Measurements from ENCODE around the gene FHAD1. TPM values are rescaled to one million over a fixed set of nuclear protein-coding genes. Genes with fewer than 3 reads are reported as not detected.

FHAD1 gene
- total RNA-seq, 1 donor from 2014 or later: not detected

- H3K4me1 Mint-ChIP-seq (ENCODE audit: low read depth): no peaks in the 10 kb centered on the region
- H3K27ac Mint-ChIP-seq (ENCODE audit: unreplicated experiment): no peak overlapping the region
- no peaks in the 10 kb centered on the region for H3K9me3 Mint-ChIP-seq (ENCODE audit: low read depth)
- H3K27me3 Mint-ChIP-seq (ENCODE audit: low read depth): peaks cover 9% of the 10 kb centered on the region
- H3K36me3 Mint-ChIP-seq (ENCODE audit: low read depth): no peaks in the 10 kb centered on the region
- no peak overlapping the region for H3K4me3 Mint-ChIP-seq (ENCODE audit: unreplicated experiment)
- DNase-seq (ENCODE audit: low spot score): peak; percentile 79
- TF ChIP-seq CTCF (IDR thresholded peaks at IDR 0.05): no peak
These were observed 193.3 kb downstream of the FHAD1 start for GRCh38 chr1:15440357-15440756.

- no peak for DNase-seq (ENCODE audit: low spot score)
- Mint-ChIP-seq H3K27ac (ENCODE audit: unreplicated experiment) (no peak overlapping the region), H3K9me3 (ENCODE audit: low read depth) (no peaks in the 10 kb centered on the region), H3K4me1 (ENCODE audit: low read depth) (no peaks in the 10 kb centered on the region), H3K36me3 (ENCODE audit: low read depth) (no peaks in the 10 kb centered on the region), H3K4me3 (ENCODE audit: unreplicated experiment) (no peak overlapping the region), H3K27me3 (ENCODE audit: low read depth) (peaks cover 9% of the 10 kb centered on the region)
- TF ChIP-seq CTCF (IDR thresholded peaks at IDR 0.05): no peak
These were observed 194.2 kb downstream of the FHAD1 start for GRCh38 chr1:15441247-15441646.

GRCh38 chr1:15442119-15442518 lies 195.1 kb downstream of the FHAD1 start:
- no peak overlapping the region for H3K4me3 Mint-ChIP-seq (ENCODE audit: unreplicated experiment)
- no peaks in the 10 kb centered on the region for H3K4me1 Mint-ChIP-seq (ENCODE audit: low read depth)
- H3K27ac Mint-ChIP-seq (ENCODE audit: unreplicated experiment): no peak overlapping the region
- H3K36me3 Mint-ChIP-seq (ENCODE audit: low read depth): no peaks in the 10 kb centered on the region
- H3K27me3 Mint-ChIP-seq (ENCODE audit: low read depth): peaks cover 9% of the 10 kb centered on the region
- H3K9me3 Mint-ChIP-seq (ENCODE audit: low read depth): no peaks in the 10 kb centered on the region
- no peak for TF ChIP-seq CTCF (IDR thresholded peaks at IDR 0.05)
- DNase-seq (ENCODE audit: low spot score): no peak

GRCh38 chr1:15442759-15443158 lies 195.7 kb downstream of the FHAD1 start:
- TF ChIP-seq CTCF (IDR thresholded peaks at IDR 0.05): no peak
- DNase-seq (ENCODE audit: low spot score): no peak
- Mint-ChIP-seq H3K36me3 (ENCODE audit: low read depth) (no peaks in the 10 kb centered on the region), H3K27ac (ENCODE audit: unreplicated experiment) (no peak overlapping the region), H3K4me1 (ENCODE audit: low read depth) (no peaks in the 10 kb centered on the region), H3K4me3 (ENCODE audit: unreplicated experiment) (no peak overlapping the region), H3K9me3 (ENCODE audit: low read depth) (no peaks in the 10 kb centered on the region), H3K27me3 (ENCODE audit: low read depth) (peaks cover 13% of the 10 kb centered on the region)

GRCh38 chr1:15443281-15443680 lies 196.3 kb downstream of the FHAD1 start:
- TF ChIP-seq CTCF (IDR thresholded peaks at IDR 0.05): no peak
- peaks cover 13% of the 10 kb centered on the region for H3K27me3 Mint-ChIP-seq (ENCODE audit: low read depth)
- no peaks in the 10 kb centered on the region for H3K4me1 Mint-ChIP-seq (ENCODE audit: low read depth)
- no peak for DNase-seq (ENCODE audit: low spot score)
- no peak overlapping the region for H3K4me3 Mint-ChIP-seq (ENCODE audit: unreplicated experiment)
- H3K9me3 Mint-ChIP-seq (ENCODE audit: low read depth): no peaks in the 10 kb centered on the region
- no peaks in the 10 kb centered on the region for H3K36me3 Mint-ChIP-seq (ENCODE audit: low read depth)
- H3K27ac Mint-ChIP-seq (ENCODE audit: unreplicated experiment): no peak overlapping the region
